ENCODE results near the gene ASB13. TPM values are rescaled to one million over a fixed set of nuclear protein-coding genes. Genes with fewer than 3 reads are reported as not detected.

Gene ASB13
- total RNA-seq, 1 experiment from 2014 or later: 13.8 TPM

- no peak for DNase-seq
- Histone ChIP-seq H3K23me2 (ENCODE audit: insufficient read length, low read depth, low read length, poor library complexity, severe bottlenecking) (no peaks in the 10 kb centered on the region), H4K8ac (replicated peaks; ENCODE audit: insufficient read length, low read depth, low read length) (no peak overlapping the region), H4K91ac (ENCODE audit: insufficient read length, low read depth, low read length) (no peak overlapping the region), H3K18ac (ENCODE audit: insufficient read length, low read depth, low read length) (no peak overlapping the region), H3K14ac (ENCODE audit: insufficient read depth, low read length) (no peak overlapping the region), H3K4me1 (ENCODE audit: insufficient read depth, low read length) (no peaks in the 10 kb centered on the region), H2BK120ac (ENCODE audit: low read depth, low read length, poor library complexity, severe bottlenecking) (no peak overlapping the region), H3K4me2 (ENCODE audit: insufficient read depth, insufficient read length, low read length) (no peak overlapping the region), H2BK20ac (ENCODE audit: low read depth, low read length, poor library complexity, severe bottlenecking) (no peak overlapping the region), H2BK12ac (ENCODE audit: insufficient read length, low read depth, low read length) (no peak overlapping the region), H3K79me2 (ENCODE audit: insufficient read depth, low read length) (no peaks in the 10 kb centered on the region), H3K79me1 (ENCODE audit: insufficient read depth, low read depth, low read length, poor library complexity, severe bottlenecking) (no peaks in the 10 kb centered on the region), H2AFZ (ENCODE audit: low read length) (no peak overlapping the region), H2BK5ac (ENCODE audit: insufficient read length, low read length) (no peak overlapping the region), H3K27me3 (ENCODE audit: insufficient read depth, low read length) (no peaks in the 10 kb centered on the region), H2BK15ac (ENCODE audit: low read depth, low read length) (no peak overlapping the region), H3K27ac (ENCODE audit: insufficient read length, low read depth, low read length) (no peak overlapping the region), H3K9me3 (ENCODE audit: control insufficient read depth, low read depth, low read length) (no peaks in the 10 kb centered on the region), H3K4ac (ENCODE audit: low read depth, low read length) (no peak overlapping the region), H4K20me1 (ENCODE audit: control insufficient read depth, insufficient read depth, insufficient read length) (no peaks in the 10 kb centered on the region), H4K5ac (ENCODE audit: insufficient read length, low read depth, low read length) (no peak overlapping the region), H2AK5ac (ENCODE audit: insufficient read length, low read length) (no peak overlapping the region), H3T11ph (ENCODE audit: low read length) (no peak overlapping the region), H3K23ac (ENCODE audit: insufficient read length, low read depth, low read length) (no peak overlapping the region), H3K9ac (ENCODE audit: extremely low read depth, insufficient read length, low read length) (no peak overlapping the region), H3K56ac (ENCODE audit: insufficient read length, low read depth, low read length) (no peak overlapping the region)
- H3K27ac Mint-ChIP-seq: no peak overlapping the region
- H3K4me1 Mint-ChIP-seq: no peaks in the 10 kb centered on the region
- no peaks in the 10 kb centered on the region for H3K9me3 Mint-ChIP-seq
- no CpG with 5 or more reads among the region's 7 CpGs for WGBS (ENCODE audit: extremely low coverage, insufficient read length, low lambda C conversion rate)
- TF ChIP-seq CTCF (conservative IDR thresholded peaks at IDR 0.05): no peak
- no peaks in the 10 kb centered on the region for H3K27me3 Mint-ChIP-seq (ENCODE audit: low read depth)
- H3K4me3 Mint-ChIP-seq: no peak overlapping the region
- H3K36me3 Mint-ChIP-seq (ENCODE audit: insufficient read depth in 1 of 3, low read depth in 3 of 3): peaks cover 5 to 17% (median 16%) of the 10 kb centered on the region in 3 experiments; a peak in 5 of 7 replicates
Observed at GRCh38 chr10:5634918-5635317, 31.5 kb downstream of the ASB13 start.
